K562 (cell line): ENCODE measurements around the gene CALML3. TPM values are rescaled to one million over a fixed set of nuclear protein-coding genes. Genes with fewer than 3 reads are reported as not detected.

ENCODE experiments used
- ATAC-seq: fragments of 200-7000 bp; cut with Tn5 transposase; 3 replicates; pipeline ENCODE4 v1.9.1; 2020; ENCODE audit warnings: moderate library complexity
- BruUV-seq: library from RNA; stranded (reverse); fragments of 400-500 nt; replicated peaks from 2 replicates; lab custom pipeline; 2021; lab: Mats Ljungman, UMichigan
- CTCF ChIA-PET: fragments of 300-600 bp; formaldehyde crosslinking; extraction: SDS; loops from one replicate; lab custom pipeline; 2021; ENCODE audit warnings: low intra/inter-chr PET ratio; lab: Yijun Ruan, JAX
- POLR2A ChIA-PET: fragments of 300-600, 350-650 bp; sonication (Branson Sonifier 250); formaldehyde crosslinking; extraction: SDS; loops from one replicate; lab custom pipeline; 2021; ENCODE audit warnings: antibody characterized with exemption, inconsistent platforms; lab: Yijun Ruan, JAX
- DNase-seq, 4 experiments: peaks; one replicate each; pipeline versions ENCODE4 v3.0.0 to v3.0.0-alpha.2; 2011 to 2018; ENCODE audit warnings: low spot score in 3 of 4, mixed read lengths in 3 of 4; ENCODE audit errors: extremely low read depth in 1 of 4
- FAIRE-seq: peaks from 2 replicates; lab custom pipeline; 2011; peaks lifted over from hg19 to GRCh38; lab: Jason Lieb, UNC
- H2AFZ ChIP-seq: 2 replicates; pipeline ENCODE4 v1.6.0; 2011; ENCODE audit warnings: low read depth, low read length, control low read depth, inconsistent platforms
- H3K27ac ChIP-seq: fragments of 200-600 bp; 3 replicates; pipeline ENCODE4 v1.8.0; 2011; ENCODE audit warnings: low read depth, mild to moderate bottlenecking, control low read depth, inconsistent platforms, low read length, moderate library complexity, mixed read lengths; ENCODE audit errors: extremely low read depth
- H3K27me3 ChIP-seq, 2 experiments: fragments of 300-600 bp in 1 of 2; 2 replicates in 1 of 2; 3 replicates in 1 of 2; pipeline versions ENCODE4 v1.6.0 to v1.8.0; 2011; ENCODE audit warnings: inconsistent platforms in 2 of 2, low read length in 2 of 2, mild to moderate bottlenecking in 1 of 2, mixed read lengths in 1 of 2, moderate library complexity in 1 of 2; ENCODE audit not compliant: control insufficient read depth in 2 of 2, insufficient read depth in 2 of 2
- H3K36me3 ChIP-seq: fragments of 300-600 bp; 3 replicates; pipeline ENCODE4 v1.8.0; 2011; ENCODE audit warnings: mild to moderate bottlenecking, low read length, inconsistent platforms; ENCODE audit not compliant: control insufficient read depth, insufficient read depth
- H3K4me1 ChIP-seq, 2 experiments: fragments of 200-600 bp in 1 of 2; replicated peaks in 1 of 2; 2 replicates in 1 of 2; 3 replicates in 1 of 2; pipeline versions ENCODE4 v1.5.1 to v1.8.0; 2011; ENCODE audit warnings: inconsistent platforms in 2 of 2, low read length in 2 of 2, mild to moderate bottlenecking in 1 of 2, mixed read lengths in 1 of 2, moderate library complexity in 1 of 2; ENCODE audit not compliant: control insufficient read depth in 2 of 2, insufficient read depth in 2 of 2
- H3K4me2 ChIP-seq: 2 replicates; pipeline ENCODE4 v1.6.1; 2011; ENCODE audit warnings: low read length, control low read depth, inconsistent platforms, mixed read lengths; ENCODE audit not compliant: insufficient read depth
- H3K4me3 ChIP-seq: fragments of 200-600 bp; sonication (generic), shearing (Covaris generic); 2 replicates; pipeline ENCODE4 v1.5.1; 2016; ENCODE audit warnings: control low read depth, inconsistent platforms
- H3K79me2 ChIP-seq: fragments of 200-600 bp; 3 replicates; pipeline ENCODE4 v1.8.0; 2011; ENCODE audit warnings: low read length, inconsistent platforms; ENCODE audit not compliant: control insufficient read depth, insufficient read depth
- H3K9ac ChIP-seq, 2 experiments: 2 replicates each; pipeline versions ENCODE4 v1.6.0 to v1.6.1; 2011; ENCODE audit warnings: low read depth in 2 of 2, low read length in 2 of 2, control low read depth in 1 of 2, inconsistent platforms in 1 of 2, mild to moderate bottlenecking in 1 of 2, mixed read lengths in 1 of 2; ENCODE audit not compliant: insufficient read depth in 1 of 2
- H3K9me1 ChIP-seq: one replicate; pipeline ENCODE4 v1.6.0; 2011; ENCODE audit warnings: inconsistent platforms, mild to moderate bottlenecking, low read length, moderate library complexity; ENCODE audit not compliant: control insufficient read depth, insufficient read depth
- H3K9me3 ChIP-seq: replicated peaks from 2 replicates; pipeline ENCODE4 v1.5.1; 2011; ENCODE audit warnings: low read depth, low read length, inconsistent platforms; ENCODE audit not compliant: control insufficient read depth, insufficient read depth
- H4K20me1 ChIP-seq: replicated peaks from 2 replicates; pipeline ENCODE4 v1.6.1; 2011; ENCODE audit warnings: low read length, inconsistent platforms, mixed read lengths; ENCODE audit not compliant: control insufficient read depth, insufficient read depth
- HDAC3 ChIP-seq: fragments of 450-650 bp; IDR thresholded peaks from 2 replicates; pipeline ENCODE4 v1.6.1; 2018; ENCODE audit warnings: borderline replicate concordance, mild to moderate bottlenecking, moderate library complexity; ENCODE audit not compliant: partially characterized antibody
- NR4A1 ChIP-seq, 2 experiments: fragments of 250-450 bp in 1 of 2; fragments of 450-650 bp in 1 of 2; sonication (Bioruptor Pico) in 1 of 2; IDR thresholded peaks; 2 replicates each; pipeline versions ENCODE4 v1.4.0 to v1.6.1; 2016 to 2020; ENCODE audit warnings: mild to moderate bottlenecking in 2 of 2, missing compliant biosample characterization in 1 of 2, missing genetic modification characterization in 1 of 2, moderate library complexity in 1 of 2
- POLR2A ChIP-seq: fragments of 450-650 bp; conservative IDR thresholded peaks from 2 replicates; pipeline ENCODE4 v1.6.1; 2016
- ZNF239 ChIP-seq: fragments of 250-450 bp; sonication (Bioruptor Pico); IDR thresholded peaks from 2 replicates; pipeline ENCODE4 v1.4.0; 2020; ENCODE audit warnings: mild to moderate bottlenecking
- ZNF431 ChIP-seq: sonication (generic); formaldehyde crosslinking; IDR thresholded peaks from 2 replicates; pipeline ENCODE4 v1.8.0; 2022; ENCODE audit warnings: mild to moderate bottlenecking, missing genetic modification reagents
- WGBS: fragments of 100-300 bp; shearing (Covaris generic); methylation state at CpG from one replicate; pipeline ENCODE4 v1.1.6; 2016; ENCODE audit warnings: low coverage, mixed read lengths; ENCODE audit not compliant: insufficient coverage; ENCODE audit errors: missing lambda C conversion rate; 5-methylcytosine and 5-hydroxymethylcytosine counted together
- in situ Hi-C: fragments of 300-500 bp; cut with MboI; formaldehyde crosslinking; loops from 4 replicates; pipeline ENCODE4 v1.15.0; 2018; ENCODE audit warnings: inconsistent platforms, mixed read lengths
- intact Hi-C: fragments of 100-400 bp; cut with micrococcal nuclease; formaldehyde crosslinking; loops from 2 replicates; pipeline ENCODE4 v1.14.2; 2022
- polyA plus RNA-seq, 8 experiments: library from polyadenylated mRNA; depleted of rRNA in 4 of 8; stranded (reverse) in 5 of 8; unstranded in 3 of 8; fragments of >200 nt; fragmentation: Nextera tagmentation in 2 of 8; fragmentation: Illumina TruSeq in 1 of 8; extraction: Ambion mirVana in 2 of 8; extraction: Trizol in 1 of 8; gene quantifications; 2 replicates each; pipeline versions ENCODE4 v1.2.1 to v1.2.3, GENCODE V29; 2011 to 2014; ENCODE audit warnings: inconsistent platforms in 1 of 8, missing spikeins in 1 of 8
- total RNA-seq, 7 experiments: library from RNA; depleted of rRNA in 6 of 7; stranded (reverse); fragments of >200 nt in 6 of 7; fragmentation: Illumina TruSeq in 2 of 7; extraction: Trizol in 2 of 7; gene quantifications; 2 replicates each; pipeline versions ENCODE4 v1.2.1 to v1.2.3, GENCODE V29; 2011 to 2021; ENCODE audit warnings: low replicate concordance in 1 of 7
- TF ChIP-seq, protein P1 (sequence below): IDR thresholded peaks from 2 replicates; pipeline ENCODE4 v1.6.1; 2012; ENCODE audit warnings: low read depth, low read length, improper control_type of control experiment, borderline replicate concordance

Gene CALML3
- total and polyA plus RNA-seq, 9 of the 15 experiments (the other 6 are each of a cell fraction or from before 2014, with no cell fraction given), result not detected

DNA sequence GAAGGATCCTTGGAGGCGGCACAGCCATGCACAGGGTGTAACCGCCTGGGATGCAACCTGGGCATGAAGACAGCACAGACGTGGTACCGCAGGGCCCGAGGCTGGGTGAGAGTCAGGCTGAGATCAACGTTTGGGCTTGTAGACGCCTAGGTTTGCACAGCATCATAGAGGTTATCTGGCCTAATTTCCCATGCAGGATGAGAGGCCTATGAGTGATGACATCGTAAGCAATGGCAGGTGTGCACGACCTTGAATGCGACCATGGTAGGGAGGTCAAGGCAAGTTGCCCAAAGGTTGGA is 7.5 kb downstream of the CALML3 start:
- CTCF ChIA-PET, result no interaction called here
- DNase-seq (no peak), FAIRE-seq (no peak), ATAC-seq (no peak)
- Histone ChIP-seq H3K4me2 (no peak overlapping the region), H3K27ac (no peak overlapping the region), H3K79me2 (no peaks in the 10 kb centered on the region), H3K4me3 (no peak overlapping the region), H3K27me3 (no peaks in the 10 kb centered on the region), H3K4me1 (peaks cover 8 to 22% of the 10 kb centered on the region in 2 experiments; a peak in 3 of 5 replicates), H3K9me1 (no peaks in the 10 kb centered on the region), H3K9ac (no peak overlapping the region), H2AFZ (no peak overlapping the region), H3K9me3 (no peaks in the 10 kb centered on the region), H3K36me3 (no peaks in the 10 kb centered on the region), H4K20me1 (no peaks in the 10 kb centered on the region)
- BruUV-seq, result no TSS peak
- POLR2A ChIA-PET, result interaction anchor here (1.1 kb wide), 1 partner anchor 18 kb away, joined by 4 read pairs; no protein-coding TSS in a partner anchor
- in situ Hi-C loops (no loop called here), intact Hi-C loops (no loop called here)
- WGBS, result 80% methylated on average over 10 of the region's 10 CpGs
- no peak for TF ChIP-seq POLR2A
- no peak for TF ChIP-seq HDAC3
- no peak for TF ChIP-seq ZNF431 (CRISPR knock-in tag)
- no peak for TF ChIP-seq NR4A1 (CRISPR knock-in tag; IDR thresholded peaks at IDR 0.05)
- no peak for TF ChIP-seq NR4A1 (tag; IDR thresholded peaks at IDR 0.05)
- TF ChIP-seq, protein P1, sequence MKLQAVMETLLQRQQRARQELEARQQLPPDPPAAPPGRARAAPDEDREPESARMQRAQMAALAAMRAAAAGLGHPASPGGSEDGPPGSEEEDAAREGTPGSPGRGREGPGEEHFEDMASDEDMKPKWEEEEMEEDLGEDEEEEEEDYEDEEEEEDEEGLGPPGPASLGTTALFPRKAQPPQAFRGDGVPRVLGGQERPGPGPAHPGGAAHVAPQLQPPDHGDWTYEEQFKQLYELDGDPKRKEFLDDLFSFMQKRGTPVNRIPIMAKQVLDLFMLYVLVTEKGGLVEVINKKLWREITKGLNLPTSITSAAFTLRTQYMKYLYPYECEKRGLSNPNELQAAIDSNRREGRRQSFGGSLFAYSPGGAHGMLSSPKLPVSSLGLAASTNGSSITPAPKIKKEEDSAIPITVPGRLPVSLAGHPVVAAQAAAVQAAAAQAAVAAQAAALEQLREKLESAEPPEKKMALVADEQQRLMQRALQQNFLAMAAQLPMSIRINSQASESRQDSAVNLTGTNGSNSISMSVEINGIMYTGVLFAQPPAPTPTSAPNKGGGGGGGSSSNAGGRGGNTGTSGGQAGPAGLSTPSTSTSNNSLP, result no peak
- TF ChIP-seq ZNF239, result no peak
